Testis (tissue), 3 donors: Measurements from ENCODE around the gene SETD2. TPM values are rescaled to one million over a fixed set of nuclear protein-coding genes. Genes with fewer than 3 reads are reported as not detected.

Experiments
- DNase-seq: peaks from one replicate; pipeline ENCODE4 v3.0.0-alpha.2; 2019
- H3K27ac ChIP-seq, 2 donors: fragments of 200-600 bp; sonication (generic); one replicate each; pipeline ENCODE4 v1.5.1; 2019
- H3K27me3 ChIP-seq: fragments of 200-600 bp; sonication (generic); one replicate; pipeline ENCODE4 v1.5.1; 2019
- H3K36me3 ChIP-seq: fragments of 200-600 bp; sonication (generic); one replicate; pipeline ENCODE4 v1.5.1; 2017; ENCODE audit warnings: low read depth; ENCODE audit errors: missing control alignments
- H3K4me1 ChIP-seq: fragments of 200-600 bp; sonication (generic); one replicate; pipeline ENCODE4 v1.5.1; 2019
- H3K4me3 ChIP-seq, 2 donors: fragments of 200-600 bp; sonication (generic); one replicate each; pipeline ENCODE4 v1.5.1; 2017 to 2019
- H3K9me3 ChIP-seq: fragments of 200-600 bp; sonication (generic); one replicate; pipeline ENCODE4 v1.5.1; 2017
- CTCF ChIP-seq, 3 experiments: fragments of 450-650 bp in 2 of 3; fragments of 200-600 bp in 1 of 3; sonication (generic) in 1 of 3; IDR thresholded peaks; one replicate each; pipeline ENCODE4 v1.5.1; 2016 to 2019; ENCODE audit warnings: antibody characterized with exemption in 3 of 3, mild to moderate bottlenecking in 2 of 3, moderate library complexity in 1 of 3
- POLR2A ChIP-seq: fragments of 450-650 bp; IDR thresholded peaks from one replicate; pipeline ENCODE4 v1.6.1; 2017; ENCODE audit warnings: antibody characterized with exemption, mild to moderate bottlenecking, moderate library complexity
- WGBS, 2 donors: methylation state at CpG; one replicate each; pipeline ENCODE4 v1.1.5; 2018; 5-methylcytosine and 5-hydroxymethylcytosine counted together
- intact Hi-C: fragments of 100-400 bp; cut with DNase I; formaldehyde crosslinking; loops from one replicate; pipeline ENCODE4 v1.15.1; 2023; ENCODE audit warnings: low total_unique reads
- polyA plus RNA-seq: library from polyadenylated mRNA; stranded (reverse); fragments of 350-450 nt; fragmentation: Illumina TruSeq; extraction: RNeasy Lipid Tissue Mini Kit (QIAGEN cat#74804); gene quantifications from one replicate; pipeline ENCODE4 v1.2.3, GENCODE V29; 2014; ENCODE audit warnings: low read depth, low replicate concordance; ENCODE audit not compliant: insufficient read depth
- total RNA-seq, 2 donors: library from RNA; depleted of rRNA; stranded (reverse); fragments of >200 nt; gene quantifications; one replicate each; pipeline ENCODE4 v1.2.3, GENCODE V29; 2016

SETD2 gene
- total and polyA plus RNA-seq, 3 donors from 2014 or later = 37.1 to 95.2 (median 76.7) TPM

- Histone ChIP-seq H3K9me3 (no peaks in the 10 kb centered on the region), H3K4me3 (no peak overlapping the region)
- intact Hi-C loops = no loop called here
These were observed 4.1 kb downstream of the SETD2 start for GRCh38 chr3:47159820-47160219.

GRCh38 chr3:47158208-47158607, 5.7 kb downstream of the SETD2 start:
- no peak for TF ChIP-seq CTCF (IDR thresholded peaks at IDR 0.05)
- no peak for TF ChIP-seq POLR2A
- H3K36me3 ChIP-seq = no peaks in the 10 kb centered on the region
- H3K27me3 ChIP-seq = no peaks in the 10 kb centered on the region
- no peaks in the 10 kb centered on the region for H3K9me3 ChIP-seq
- peaks cover 41% of the 10 kb centered on the region for H3K4me1 ChIP-seq
- no peak for DNase-seq
- no peak overlapping the region for H3K27ac ChIP-seq
- intact Hi-C loops = no loop called here
- H3K4me3 ChIP-seq = no peak overlapping the region

More at GRCh38 chr3:47159820-47160219, 4.1 kb downstream of the SETD2 start:
- Histone ChIP-seq H3K27me3 (no peaks in the 10 kb centered on the region), H3K36me3 (no peaks in the 10 kb centered on the region), H3K4me1 (peaks cover 41% of the 10 kb centered on the region), H3K27ac (no peak overlapping the region)
- TF ChIP-seq CTCF (IDR thresholded peaks at IDR 0.05) (no peak), POLR2A (no peak)
- no peak for DNase-seq
- 71 to 87% methylated on average over 3 of the region's 3 CpGs for WGBS, 2 donors

GRCh38 chr3:47156396-47156795, 7.5 kb downstream of the SETD2 start:
- DNase-seq = no peak
- peaks cover 31% of the 10 kb centered on the region for H3K4me1 ChIP-seq
- no peak overlapping the region for H3K27ac ChIP-seq
- no peaks in the 10 kb centered on the region for H3K27me3 ChIP-seq
- TF ChIP-seq POLR2A = no peak
- no peak for TF ChIP-seq CTCF (IDR thresholded peaks at IDR 0.05)
- 39 to 44% methylated on average over 1 of the region's 1 CpG for WGBS, 2 donors
- no peaks in the 10 kb centered on the region for H3K9me3 ChIP-seq
- H3K36me3 ChIP-seq = no peaks in the 10 kb centered on the region
- no peak overlapping the region for H3K4me3 ChIP-seq
- intact Hi-C loops = no loop called here

DNA sequence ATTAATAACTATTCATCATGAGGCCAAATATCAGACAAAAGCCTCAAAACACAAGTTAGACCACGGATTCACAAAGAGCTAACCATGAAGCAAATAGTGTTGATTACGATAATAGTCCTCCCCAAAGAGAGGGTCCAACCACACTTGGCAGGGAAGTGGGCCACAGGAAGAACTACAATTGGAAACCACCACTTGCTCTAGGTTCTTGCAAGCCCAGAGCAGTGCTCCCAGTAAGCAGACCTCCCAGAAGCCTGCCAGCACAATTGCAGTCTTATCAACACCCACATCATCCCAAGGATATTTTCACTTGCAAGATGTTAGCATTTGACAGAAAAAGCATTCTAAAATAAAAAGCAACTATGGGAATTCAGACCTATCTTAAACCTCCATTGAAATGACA, 11.3 kb downstream of the SETD2 start:
- no peak overlapping the region for H3K4me3 ChIP-seq
- DNase-seq = no peak

More for the DNA sequence above, 11.3 kb downstream of the SETD2 start:
- peaks cover 8% of the 10 kb centered on the region for H3K4me1 ChIP-seq
- intact Hi-C loops = no loop called here
- TF ChIP-seq CTCF (IDR thresholded peaks at IDR 0.05) (no peak), POLR2A (no peak)
- H3K27ac ChIP-seq = no peak overlapping the region
- H3K9me3 ChIP-seq = no peaks in the 10 kb centered on the region
- WGBS, 2 donors = 70 to 72% methylated on average over 2 of the region's 2 CpGs
- no peaks in the 10 kb centered on the region for H3K27me3 ChIP-seq
- no peaks in the 10 kb centered on the region for H3K36me3 ChIP-seq
